AG09309 (cell line): Measurements from ENCODE around the gene GALK2.

Source experiments
- DNase-seq: peaks from one replicate; pipeline ENCODE4 v3.0.0-alpha.2; 2010; ENCODE audit warnings: low read depth
- H3K4me3 ChIP-seq: 2 replicates; pipeline ENCODE4 v1.5.1; 2011; ENCODE audit warnings: mild to moderate bottlenecking, low read depth, low read length, moderate library complexity; ENCODE audit not compliant: control insufficient read depth
- TF ChIP-seq, protein P1 (sequence below): IDR thresholded peaks from 2 replicates; pipeline ENCODE4 v1.5.1; 2011; ENCODE audit warnings: mild to moderate bottlenecking, low read depth, low read length, inconsistent platforms; ENCODE audit not compliant: insufficient read depth, control insufficient read depth; ENCODE audit errors: missing control alignments

GALK2 gene

DNA sequence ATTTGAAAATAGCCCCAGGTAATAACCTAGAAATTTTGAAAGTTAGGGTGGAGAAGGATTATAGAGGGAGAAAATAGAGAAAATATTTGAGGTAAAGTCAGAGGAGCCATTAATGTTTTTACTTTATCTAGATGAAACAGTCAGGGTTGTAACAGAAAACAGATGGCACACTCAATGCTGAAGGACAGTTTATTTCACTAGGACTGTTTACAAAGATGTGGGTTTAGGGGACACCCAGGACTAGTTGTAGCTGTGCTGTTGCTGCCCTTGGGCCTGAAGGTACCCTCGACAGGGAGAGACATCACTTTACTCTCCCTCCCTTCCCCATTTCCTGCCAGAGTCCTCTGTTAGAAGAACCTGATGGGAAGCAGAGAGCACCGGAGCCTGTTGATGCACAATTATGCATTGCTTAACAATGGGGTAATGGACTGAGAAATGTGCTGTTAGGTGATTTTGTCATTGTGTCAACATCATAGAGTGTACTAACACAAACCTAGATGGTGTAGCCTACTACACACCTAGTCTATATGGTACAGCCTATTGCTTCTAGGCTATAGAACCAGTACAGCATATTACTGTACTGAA is 103.8 kb downstream of the GALK2 start:
- no peak overlapping the region for H3K4me3 ChIP-seq
- DNase-seq, result no peak
- TF ChIP-seq, protein P1, sequence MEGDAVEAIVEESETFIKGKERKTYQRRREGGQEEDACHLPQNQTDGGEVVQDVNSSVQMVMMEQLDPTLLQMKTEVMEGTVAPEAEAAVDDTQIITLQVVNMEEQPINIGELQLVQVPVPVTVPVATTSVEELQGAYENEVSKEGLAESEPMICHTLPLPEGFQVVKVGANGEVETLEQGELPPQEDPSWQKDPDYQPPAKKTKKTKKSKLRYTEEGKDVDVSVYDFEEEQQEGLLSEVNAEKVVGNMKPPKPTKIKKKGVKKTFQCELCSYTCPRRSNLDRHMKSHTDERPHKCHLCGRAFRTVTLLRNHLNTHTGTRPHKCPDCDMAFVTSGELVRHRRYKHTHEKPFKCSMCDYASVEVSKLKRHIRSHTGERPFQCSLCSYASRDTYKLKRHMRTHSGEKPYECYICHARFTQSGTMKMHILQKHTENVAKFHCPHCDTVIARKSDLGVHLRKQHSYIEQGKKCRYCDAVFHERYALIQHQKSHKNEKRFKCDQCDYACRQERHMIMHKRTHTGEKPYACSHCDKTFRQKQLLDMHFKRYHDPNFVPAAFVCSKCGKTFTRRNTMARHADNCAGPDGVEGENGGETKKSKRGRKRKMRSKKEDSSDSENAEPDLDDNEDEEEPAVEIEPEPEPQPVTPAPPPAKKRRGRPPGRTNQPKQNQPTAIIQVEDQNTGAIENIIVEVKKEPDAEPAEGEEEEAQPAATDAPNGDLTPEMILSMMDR, result no peak

DNA sequence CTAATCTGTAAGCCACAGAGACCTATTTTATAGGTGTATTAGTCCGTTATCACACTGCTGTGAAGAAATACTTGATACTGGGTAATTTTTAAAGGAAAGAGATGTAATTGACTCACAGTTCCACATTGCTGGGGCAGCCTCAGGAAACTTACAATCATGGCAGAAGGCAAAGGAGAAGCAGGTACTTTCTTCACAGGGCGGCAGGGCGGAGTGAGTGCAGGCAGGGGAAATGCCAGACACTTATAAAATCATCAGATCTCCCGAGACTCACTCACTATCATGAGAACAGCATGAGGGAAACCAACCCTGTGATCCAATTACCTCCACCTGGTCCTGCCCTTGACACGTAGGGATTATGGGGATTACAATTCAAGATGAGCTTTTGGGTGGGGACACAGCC is 108.7 kb downstream of the GALK2 start:
- no peak overlapping the region for H3K4me3 ChIP-seq
- DNase-seq, result no peak
- TF ChIP-seq, protein P1, result no peak

DNA sequence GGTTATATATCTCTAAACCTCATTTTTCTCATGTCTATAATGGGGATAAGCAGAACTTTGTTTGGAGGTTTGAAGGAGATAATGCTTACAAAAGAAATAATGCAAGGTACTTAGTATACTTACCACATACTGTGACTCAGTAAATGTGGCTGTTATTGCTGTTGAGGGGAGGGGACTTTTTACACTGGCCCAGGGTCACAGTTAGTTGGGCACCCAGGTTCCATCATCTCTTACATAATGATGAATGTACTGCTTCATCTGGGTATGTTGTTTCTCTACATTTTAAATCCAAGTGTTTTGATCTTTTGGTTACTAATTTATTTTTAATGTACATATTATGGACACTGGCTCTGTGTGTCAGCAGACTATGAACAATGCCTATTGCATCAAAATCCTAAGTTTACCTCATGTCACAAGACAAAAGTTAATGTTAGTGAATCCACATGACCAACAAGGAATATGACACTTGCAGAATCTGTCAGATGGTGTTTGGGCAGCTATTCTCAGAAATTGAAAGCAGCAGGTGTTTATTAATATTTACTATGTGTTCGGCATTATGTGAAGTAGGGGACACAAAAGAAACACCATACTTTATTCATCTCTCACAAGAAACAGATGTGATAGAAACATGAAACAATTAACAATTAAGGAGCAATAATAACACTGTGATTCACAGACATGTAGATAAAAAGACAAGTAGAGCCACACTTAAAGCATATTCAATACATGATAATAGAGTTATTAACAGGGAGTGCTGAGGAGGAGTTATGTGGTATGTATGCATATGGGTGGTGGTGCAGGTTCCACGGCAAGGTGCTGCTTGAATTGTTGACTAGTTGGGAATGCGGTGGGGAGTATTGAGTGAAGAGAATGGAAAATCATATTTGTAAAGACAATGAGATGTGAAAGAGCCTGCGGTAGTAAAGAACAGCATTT is 109.7 kb downstream of the GALK2 start:
- DNase-seq, result no peak
- TF ChIP-seq, protein P1, result no peak
- H3K4me3 ChIP-seq, result no peak overlapping the region

DNA sequence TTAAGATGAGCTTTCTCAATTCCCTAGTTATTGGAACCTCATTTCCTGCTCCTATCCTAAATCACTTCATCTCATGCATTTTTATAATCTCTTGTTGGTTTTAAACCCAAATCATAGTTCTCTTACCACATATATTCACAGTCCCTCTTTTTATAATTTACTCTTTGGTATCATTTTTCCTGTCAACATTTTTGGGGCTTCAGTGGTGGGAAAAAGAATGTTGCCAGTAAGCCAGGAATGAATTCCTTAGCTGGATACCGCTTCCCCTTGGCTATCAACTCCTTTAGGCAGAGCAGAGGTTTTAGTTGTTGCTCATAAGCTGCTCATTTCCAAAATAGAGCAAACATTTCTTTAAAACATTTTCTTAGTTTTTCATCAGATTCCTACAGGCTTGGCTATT is 112.3 kb downstream of the GALK2 start:
- peak; percentile 90 for DNase-seq
- TF ChIP-seq, protein P1, result no peak

DNA sequence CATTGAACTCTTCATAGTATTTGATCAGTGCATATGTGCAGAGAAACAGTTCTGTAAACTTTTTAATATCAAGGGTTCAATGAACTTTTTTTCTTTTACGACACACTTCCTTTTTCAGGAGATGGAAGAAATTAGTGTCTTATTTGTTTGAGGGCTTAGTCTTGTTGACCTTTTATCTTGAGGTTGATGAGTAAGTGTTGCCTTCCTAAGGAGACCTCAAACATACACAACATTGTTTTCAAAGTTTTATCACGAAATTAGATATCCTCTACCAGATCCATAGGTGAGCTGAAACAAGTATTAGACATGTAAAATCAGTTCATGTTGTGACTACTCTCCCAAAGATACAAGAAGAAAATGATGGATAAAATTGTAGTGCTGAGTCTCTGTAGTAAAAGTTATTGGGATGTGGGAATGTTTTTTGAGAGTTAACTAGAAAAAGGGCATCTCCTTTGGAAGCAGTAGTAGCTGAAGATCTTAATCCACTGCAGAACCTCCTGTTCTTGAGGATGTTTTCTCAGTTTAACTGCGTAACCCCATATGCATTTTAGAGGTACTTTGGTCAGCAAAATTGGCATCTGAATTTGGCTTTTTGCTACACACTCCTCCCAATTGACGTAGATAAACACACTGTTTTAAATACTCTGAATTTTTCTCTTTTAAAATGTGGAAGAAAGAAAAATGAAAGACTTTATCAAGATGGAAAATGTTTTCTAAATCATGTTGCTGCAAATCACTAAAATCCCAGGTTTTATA is 116.8 kb downstream of the GALK2 start:
- no peak overlapping the region for H3K4me3 ChIP-seq
- DNase-seq, result no peak

More for the DNA sequence above, 112.3 kb downstream of the GALK2 start:
- no peak overlapping the region for H3K4me3 ChIP-seq

DNA sequence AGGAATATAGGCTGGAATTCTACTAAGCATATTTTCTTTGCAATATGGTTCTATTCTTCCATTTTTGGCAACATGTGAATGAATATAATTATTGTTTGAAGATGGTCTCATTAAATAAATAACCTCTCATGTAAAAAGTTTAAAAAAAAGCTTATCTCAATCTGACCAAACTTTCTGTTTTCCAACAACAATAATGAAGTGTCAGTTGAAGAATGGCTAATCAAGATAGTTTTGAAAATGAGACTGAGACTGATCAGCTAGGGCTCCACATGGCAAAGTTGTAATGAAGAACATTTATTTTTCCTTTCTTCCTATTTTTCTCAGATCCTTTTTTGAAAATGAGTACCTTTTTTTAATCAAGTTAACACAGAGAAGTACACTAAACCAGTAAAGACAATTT is 117.4 kb downstream of the GALK2 start:
- TF ChIP-seq, protein P1, result no peak
- DNase-seq, result no peak
- H3K4me3 ChIP-seq, result no peak overlapping the region

More for the DNA sequence above, 116.8 kb downstream of the GALK2 start:
- TF ChIP-seq, protein P1, result no peak
